Stimulated activated CD8-positive, alpha-beta memory T cell treated with anti-CD3 and anti-CD28 coated beads, Interleukin-7, amount 100 ng/mL, for 1 hour (primary cell): Measurements from ENCODE around the gene GAGE1.
"Not testable (repeated sequence)": the region's sequence is repeated elsewhere in the genome, so short reads cannot be mapped to it uniquely, and the experiment has no call there.

ENCODE experiments used
- DNase-seq, 2 donors: peaks; one replicate each; pipeline ENCODE4 v3.0.0-alpha.2; 2020; ENCODE audit warnings: low read depth in 2 of 2

GAGE1 gene

GRCh38 chrX:49598720-49599119 lies at the start of gene GAGE1:
TSS of gene GAGE1 (plus strand) at chrX:49599020. CDS start at chrX:49600175, 1,155 bp downstream.
- DNase-seq: not testable (repeated sequence)

GRCh38 chrX:49550989-49551388 lies 47.8 kb upstream of the GAGE1 start, which contains the start of gene GAGE12E:
TSS of gene GAGE12E (plus strand) at chrX:49551289. CDS start at chrX:49552444, 1,155 bp downstream.
- not testable (repeated sequence) for DNase-seq

- not testable (repeated sequence) for DNase-seq
These were observed 38.3 kb upstream of the GAGE1 start, which contains the start of gene GAGE12F for GRCh38 chrX:49560542-49560941. TSS of gene GAGE12F (plus strand) at chrX:49560842. CDS start at chrX:49561997, 1,155 bp downstream.

GRCh38 chrX:49568728-49569127 lies 30.1 kb upstream of the GAGE1 start:
- not testable (repeated sequence) for DNase-seq

- DNase-seq: not testable (repeated sequence)
These were observed 29.7 kb upstream of the GAGE1 start for GRCh38 chrX:49569152-49569551.

- DNase-seq: not testable (repeated sequence)
These were observed 28.7 kb upstream of the GAGE1 start, which contains the start of gene GAGE12G for GRCh38 chrX:49570100-49570499. TSS of gene GAGE12G (plus strand) at chrX:49570400. CDS start at chrX:49571555, 1,155 bp downstream.

- DNase-seq: not testable (repeated sequence)
These were observed 19.2 kb upstream of the GAGE1 start, which contains the start of gene GAGE12H for GRCh38 chrX:49579649-49580048. TSS of gene GAGE12H (plus strand) at chrX:49579949. CDS start at chrX:49581104, 1,155 bp downstream.

- DNase-seq: not testable (repeated sequence)
These were observed 9.6 kb upstream of the GAGE1 start, which contains the start of gene GAGE2A for GRCh38 chrX:49589196-49589595. TSS of gene GAGE2A (plus strand) at chrX:49589496. CDS start at chrX:49590651, 1,155 bp downstream.

- not testable (repeated sequence) for DNase-seq
These were observed 8.9 kb upstream of the GAGE1 start for GRCh38 chrX:49589769-49590478.

GRCh38 chrX:49590488-49590887 lies 8.3 kb upstream of the GAGE1 start:
- DNase-seq: not testable (repeated sequence)

GRCh38 chrX:49610718-49611310 lies 12.0 kb downstream of the GAGE1 start:
- DNase-seq: no peak

- DNase-seq: no peak
These were observed 19.8 kb downstream of the GAGE1 start for GRCh38 chrX:49618574-49618973.

- DNase-seq: no peak
These were observed 28.4 kb downstream of the GAGE1 start for GRCh38 chrX:49627086-49627777.

GRCh38 chrX:49644991-49645637 lies 46.3 kb downstream of the GAGE1 start:
- DNase-seq: no peak

GRCh38 chrX:49656533-49656932 lies 57.7 kb downstream of the GAGE1 start:
- no peak for DNase-seq
